GM18858 (cell line): Measurements from ENCODE around the gene RAD17.
"Not testable (repeated sequence)": the region's sequence is repeated elsewhere in the genome, so short reads cannot be mapped to it uniquely, and the experiment has no call there.

Experiments used
- ATAC-seq: cut with Tn5 transposase; IDR thresholded peaks from one replicate; pipeline ENCODE4 v1.9.1; 2021; ENCODE audit not compliant: unreplicated experiment

Gene RAD17, protein sequence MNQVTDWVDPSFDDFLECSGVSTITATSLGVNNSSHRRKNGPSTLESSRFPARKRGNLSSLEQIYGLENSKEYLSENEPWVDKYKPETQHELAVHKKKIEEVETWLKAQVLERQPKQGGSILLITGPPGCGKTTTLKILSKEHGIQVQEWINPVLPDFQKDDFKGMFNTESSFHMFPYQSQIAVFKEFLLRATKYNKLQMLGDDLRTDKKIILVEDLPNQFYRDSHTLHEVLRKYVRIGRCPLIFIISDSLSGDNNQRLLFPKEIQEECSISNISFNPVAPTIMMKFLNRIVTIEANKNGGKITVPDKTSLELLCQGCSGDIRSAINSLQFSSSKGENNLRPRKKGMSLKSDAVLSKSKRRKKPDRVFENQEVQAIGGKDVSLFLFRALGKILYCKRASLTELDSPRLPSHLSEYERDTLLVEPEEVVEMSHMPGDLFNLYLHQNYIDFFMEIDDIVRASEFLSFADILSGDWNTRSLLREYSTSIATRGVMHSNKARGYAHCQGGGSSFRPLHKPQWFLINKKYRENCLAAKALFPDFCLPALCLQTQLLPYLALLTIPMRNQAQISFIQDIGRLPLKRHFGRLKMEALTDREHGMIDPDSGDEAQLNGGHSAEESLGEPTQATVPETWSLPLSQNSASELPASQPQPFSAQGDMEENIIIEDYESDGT

DNA sequence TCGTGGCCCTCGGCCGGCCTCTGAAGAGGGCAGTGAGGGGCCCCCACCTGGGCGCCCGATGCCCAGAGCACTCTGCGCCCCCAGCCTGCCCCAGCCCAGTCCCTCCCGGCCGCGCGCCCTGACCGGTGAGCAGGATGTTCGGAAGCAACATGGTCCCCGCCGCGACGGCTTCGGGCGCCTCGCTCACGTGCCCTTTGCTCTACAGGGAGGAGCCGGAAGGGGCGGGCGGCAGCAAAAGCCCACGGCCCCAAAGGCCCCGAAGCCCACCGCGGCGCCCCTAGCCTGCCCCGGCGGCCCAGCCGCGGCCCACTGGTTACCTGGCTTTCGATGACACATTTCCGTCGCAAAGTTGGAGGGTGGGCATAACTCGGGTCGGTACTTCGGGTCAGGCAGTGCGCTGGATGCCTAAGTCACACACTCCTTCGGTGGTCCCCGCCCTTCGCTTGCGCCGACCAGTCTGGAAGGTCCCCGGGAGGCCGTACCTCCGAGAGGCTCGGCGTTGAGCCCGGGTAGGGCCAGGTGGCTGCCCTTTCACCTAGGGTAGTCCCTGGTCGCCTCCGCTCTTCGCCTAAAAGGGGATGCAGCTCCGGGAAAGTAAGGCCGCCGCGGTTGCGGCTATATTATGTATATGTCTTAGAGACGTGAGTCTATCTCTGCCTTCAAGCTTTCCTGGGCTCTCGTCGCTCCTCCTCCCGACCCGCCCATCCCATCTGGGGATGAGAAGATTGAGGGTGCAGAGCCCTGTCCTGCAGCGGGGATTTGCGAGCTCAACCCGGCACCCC lies at the start of gene RAD17, which contains the start of the genes AK6 and TAF9:
Gene RAD17, plus strand, starts transcription at position 479 of the 782 bp plus-strand sequence. CDS start 2,391 bp downstream, outside the sequence.
Gene AK6, minus strand, starts transcription at position 181 of the 782 bp plus-strand sequence. Its CDS starts 30 bp downstream, at position 151.
Gene TAF9, minus strand, starts transcription at position 181 of the 782 bp plus-strand sequence. CDS start 3,783 bp downstream, outside the sequence.
- peak; percentile 75 for ATAC-seq

DNA sequence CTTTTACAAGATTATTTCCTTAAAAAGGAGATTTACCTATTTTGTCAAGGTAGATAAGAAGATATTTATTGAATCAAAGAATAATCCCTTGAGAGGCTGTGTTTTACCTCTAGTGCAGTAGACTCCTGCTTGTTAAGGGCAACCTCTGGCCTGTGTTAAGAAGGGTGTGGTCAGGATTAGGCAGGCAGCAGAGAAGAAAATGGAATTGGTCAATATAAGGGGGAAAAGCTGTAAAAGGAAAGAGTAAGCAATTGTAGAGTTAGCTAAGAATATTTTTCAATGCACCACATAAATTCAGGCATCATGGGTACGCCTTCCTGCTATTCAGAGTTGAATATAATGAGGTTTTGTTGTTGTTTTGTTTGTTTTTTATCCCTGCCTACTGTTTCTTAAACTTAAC lies 43.3 kb upstream of the RAD17 start:
- ATAC-seq = no peak

DNA sequence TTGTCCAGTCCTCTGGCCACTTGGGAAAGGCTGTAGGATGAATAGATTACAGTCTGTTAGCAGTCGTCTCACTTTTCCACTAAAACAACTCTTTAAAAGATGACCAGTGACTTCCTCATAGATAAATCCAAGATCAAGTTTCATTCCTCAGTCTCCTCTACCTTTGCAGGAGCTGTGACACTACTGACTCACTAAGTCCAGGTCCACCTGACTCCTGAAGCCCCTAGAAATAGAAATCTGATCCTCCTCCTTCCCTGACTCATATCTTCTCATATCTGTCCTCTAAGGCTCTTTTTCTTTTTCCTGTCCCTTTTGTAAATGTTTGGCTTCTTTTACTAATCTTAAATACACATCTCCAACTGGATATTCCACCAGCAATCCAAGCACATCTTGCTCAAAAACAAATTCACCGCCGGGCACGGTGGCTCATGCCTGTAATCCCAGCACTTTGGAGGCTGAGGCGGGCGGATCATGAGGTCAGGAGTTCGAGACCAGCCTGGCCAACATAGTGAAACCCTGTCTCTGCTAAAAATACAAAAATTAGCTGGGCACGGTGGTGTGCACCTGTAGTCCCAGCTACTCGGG lies 39.6 kb upstream of the RAD17 start:
- ATAC-seq = no peak

DNA sequence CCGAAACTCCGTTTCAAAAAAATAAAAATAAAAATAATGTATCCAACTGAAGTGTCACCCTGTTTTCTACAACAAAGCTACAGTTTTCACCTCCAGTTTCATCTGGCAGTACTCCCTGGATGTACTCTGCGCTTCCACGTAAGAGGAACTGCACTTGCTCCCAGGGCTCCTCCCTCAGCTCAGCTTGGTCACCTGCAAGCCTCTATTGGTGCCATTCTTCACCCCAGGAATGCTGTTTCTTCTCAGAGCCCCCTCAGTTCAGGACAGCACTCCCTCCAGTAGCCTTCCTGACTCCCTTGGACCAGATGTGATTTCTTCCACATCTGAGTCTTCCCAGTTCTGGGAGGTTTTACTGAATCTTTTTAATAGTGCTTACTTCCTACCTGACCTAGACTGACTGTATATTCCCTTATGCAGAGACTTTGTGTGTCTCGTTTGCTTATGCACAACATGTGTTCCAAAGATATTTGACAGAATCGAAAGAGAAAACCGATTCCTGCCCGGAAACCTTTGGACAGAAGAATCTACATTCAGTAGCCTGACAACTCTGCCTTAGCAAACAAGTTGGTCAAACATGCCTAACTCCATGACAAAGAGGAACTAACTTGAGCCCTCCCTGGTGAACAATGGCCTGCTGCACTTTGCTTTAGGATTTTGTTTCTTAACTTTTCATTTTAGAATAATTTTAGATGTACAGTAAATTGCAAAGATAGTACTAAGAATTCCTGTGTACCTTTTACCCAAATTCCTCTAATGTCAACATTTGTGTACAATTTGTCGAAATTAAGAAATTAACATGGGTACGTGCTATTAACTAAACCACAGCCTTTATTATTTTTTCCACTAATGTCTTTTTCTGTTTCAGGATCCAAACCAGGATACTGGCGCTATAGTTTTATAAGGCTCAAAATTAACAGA lies 37.8 kb upstream of the RAD17 start:
- ATAC-seq = no peak

DNA sequence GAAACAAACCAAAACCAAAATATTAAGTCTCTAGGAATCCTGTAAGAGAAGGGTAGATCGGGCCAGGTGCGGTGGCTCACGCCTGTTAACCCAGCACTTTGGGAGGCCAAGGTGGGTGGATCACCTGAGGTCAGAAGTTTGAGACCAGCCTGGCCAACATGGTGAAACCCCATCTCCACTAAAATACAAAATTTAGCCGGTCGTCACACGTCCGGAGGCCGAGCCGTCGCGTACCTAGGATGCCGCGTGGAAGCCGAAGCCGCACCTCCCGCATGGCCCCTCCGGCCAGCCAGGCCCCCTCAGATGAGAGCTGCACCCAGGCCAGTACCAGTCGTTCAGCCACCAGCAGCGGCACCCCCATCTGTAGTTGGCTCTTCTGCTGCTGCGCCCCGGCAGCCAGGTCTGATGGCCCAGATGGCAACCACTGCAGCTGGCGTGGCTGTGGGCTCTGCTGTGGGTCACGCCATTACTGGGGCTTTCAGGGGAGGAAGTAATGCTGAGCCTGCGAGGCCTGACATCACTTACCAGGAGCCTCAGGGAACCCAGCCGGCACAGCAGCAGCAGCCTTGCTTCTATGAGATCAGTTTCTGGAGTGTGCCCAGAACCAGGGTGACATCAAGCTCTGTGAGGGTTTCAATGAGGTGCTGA lies 35.8 kb upstream of the RAD17 start:
- ATAC-seq = not testable (repeated sequence)

DNA sequence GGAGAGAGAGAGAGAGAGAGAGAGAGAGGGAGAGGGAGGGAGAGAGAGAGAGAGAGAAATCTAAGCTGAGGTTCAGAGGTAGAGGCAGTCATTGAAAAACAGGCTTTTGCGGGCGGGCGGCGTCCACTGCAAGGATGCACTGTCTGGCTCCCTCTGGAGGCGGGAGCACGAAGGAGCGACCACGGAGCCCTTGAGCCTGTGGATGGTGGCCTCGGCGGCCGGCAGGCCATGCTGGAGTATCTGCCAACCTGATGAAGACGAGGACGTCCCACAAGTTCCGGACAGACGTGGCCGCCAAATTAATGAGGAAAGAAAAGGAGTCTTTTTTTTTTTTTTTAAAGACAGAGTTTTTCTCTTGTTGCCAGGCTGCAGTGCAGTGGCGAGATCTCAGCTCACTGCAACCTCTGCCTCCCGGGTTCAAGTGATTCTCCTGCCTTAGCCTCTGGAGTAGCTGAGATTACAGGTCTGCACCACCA lies 34.8 kb upstream of the RAD17 start:
- ATAC-seq = no peak

DNA sequence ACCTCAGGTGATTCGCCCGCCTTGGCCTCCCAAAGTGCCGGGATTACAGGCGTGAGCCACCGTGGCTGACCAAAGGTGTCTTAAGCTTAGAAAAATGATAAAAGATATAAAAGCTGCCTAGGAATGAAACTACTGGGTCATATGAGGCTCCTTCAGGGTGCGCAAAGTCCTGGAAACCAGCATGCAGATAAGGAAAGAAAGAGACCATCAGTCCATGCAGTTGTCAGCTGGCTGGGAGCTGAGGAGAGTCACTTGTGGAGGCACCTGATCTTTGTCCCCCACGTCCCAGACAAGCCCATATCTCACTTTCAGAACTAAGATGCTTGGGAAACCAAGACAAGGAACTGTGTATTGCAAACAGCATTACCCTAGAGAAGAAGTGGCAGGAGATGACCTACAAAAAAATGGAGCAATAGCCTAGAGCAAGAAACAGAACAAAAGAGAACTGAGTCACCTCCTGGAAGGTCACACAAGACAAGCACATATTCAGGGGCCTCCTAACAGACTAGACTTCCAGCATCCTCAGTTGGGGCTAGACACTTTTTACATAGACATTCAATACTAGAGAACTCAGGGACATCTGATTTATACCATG lies 34.2 kb upstream of the RAD17 start:
- no peak for ATAC-seq

DNA sequence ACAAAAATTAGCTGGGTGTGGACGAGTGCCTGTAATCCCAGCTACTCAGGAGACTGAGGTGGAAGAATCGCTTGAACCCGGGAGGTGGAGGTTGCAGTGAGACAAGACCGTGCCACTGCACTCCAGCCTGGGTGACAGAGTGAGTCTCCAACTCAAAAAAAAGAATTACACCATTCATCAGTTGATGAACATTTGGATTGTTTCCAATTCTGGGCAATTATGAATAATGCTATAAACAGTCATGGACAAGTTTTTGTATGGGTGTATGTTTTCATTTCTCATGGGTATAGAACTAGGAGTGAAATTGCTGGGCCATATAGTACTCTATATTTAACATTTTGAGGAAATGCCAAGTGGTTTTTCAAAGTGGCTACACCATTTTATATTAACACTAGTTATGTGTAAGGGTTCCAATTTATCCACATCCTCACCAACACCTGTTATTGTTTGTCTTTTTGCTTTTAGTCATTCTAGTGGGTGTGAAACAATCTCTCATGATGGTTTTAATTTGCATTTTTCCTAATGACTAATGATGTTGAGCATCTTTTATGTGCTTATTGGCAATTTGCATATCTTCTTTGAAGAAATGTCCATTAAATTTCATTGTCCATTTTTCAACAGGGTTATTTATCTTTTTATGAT lies 28.0 kb upstream of the RAD17 start:
- no peak for ATAC-seq

DNA sequence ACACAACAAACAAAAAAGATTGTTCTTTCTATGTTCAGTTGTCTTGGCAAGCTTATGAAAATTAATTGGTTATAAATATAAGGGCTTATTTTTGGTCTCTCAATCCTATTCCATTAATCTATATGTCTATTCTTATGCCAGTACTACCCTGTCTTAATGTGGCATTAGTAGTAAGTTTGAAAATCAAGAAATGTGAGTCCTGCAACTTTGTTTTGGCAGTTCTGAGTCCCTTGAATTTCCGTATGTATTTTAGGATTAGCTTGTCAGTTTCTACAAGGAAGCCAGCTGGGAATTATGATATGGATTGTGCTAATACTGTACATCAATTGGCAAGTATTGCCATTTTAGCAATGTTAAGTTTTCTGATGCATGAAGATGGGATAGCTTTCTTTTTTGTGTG lies 26.5 kb upstream of the RAD17 start:
- ATAC-seq = no peak

DNA sequence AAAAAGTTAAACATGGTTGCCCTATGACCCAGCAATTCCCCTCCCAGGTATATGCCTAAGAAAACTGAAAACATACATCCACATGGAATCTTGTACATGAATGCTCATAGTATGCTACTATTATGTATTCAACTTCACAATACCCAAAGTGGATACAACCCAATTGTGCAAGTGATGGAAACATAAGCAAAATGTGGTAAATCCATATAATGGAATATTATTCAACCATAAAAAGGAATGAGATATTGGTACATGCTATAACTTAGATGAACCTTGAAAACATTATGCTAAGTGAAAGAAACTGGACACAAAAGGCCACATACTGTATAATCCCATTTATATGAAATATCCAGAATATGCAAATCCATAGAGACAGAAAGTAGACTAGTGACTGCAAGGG lies 19.0 kb upstream of the RAD17 start:
- ATAC-seq = no peak

DNA sequence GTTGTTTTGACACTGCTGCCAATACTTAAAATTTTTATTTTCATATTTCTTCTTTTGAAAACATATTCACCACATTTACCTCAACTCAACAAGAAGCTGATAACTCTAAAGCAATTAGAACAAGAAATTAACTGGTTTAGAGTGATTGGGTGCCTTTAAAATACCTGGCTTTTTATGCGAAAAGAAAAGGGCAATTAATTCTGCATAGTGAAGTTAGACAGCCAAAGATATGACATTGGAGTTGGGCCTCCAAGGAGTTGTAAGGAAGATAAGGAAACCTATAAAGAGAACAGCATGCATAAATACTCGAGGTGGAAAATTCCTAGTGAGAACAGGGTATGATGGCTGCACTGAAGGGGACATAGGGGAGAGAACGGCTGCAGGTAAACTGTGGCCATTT lies 9.9 kb upstream of the RAD17 start:
- no peak for ATAC-seq

DNA sequence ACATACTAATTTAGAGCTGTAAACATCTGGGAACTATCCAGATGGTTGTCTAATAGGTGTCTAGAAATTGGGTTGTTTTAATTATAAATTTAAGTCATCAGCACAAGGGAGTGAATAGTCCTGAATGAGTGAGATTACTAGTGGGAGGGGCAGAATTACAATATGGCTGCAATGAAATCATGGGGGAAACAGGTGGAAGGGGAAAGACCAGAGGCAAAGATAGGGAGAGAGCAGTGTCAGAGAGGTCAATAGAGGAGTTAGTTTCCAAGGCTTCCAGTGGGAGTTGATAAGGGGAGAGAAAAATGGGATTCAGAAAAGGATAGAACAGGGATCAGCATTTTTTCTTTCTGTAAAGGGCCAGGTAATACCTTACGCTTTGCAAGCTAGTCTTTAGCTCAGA lies 9.2 kb upstream of the RAD17 start:
- no peak for ATAC-seq

DNA sequence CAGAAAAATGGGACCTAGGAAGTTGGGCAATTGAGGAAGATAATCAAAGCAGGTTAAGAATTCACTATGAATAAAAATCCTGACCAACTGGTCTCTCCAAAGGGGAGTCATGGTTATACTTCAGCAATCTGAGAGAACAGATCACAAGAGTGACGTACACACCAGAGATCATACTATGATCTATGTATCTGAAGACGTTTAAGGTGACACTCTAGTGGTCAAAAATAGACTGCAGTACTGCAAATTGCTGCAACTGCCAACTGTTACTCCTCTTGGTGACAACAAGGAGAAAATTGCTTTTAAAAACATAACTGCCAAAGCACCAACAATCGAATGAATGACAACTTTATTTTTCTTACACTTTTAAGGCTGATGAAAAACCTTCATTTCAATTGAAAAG lies 5.2 kb upstream of the RAD17 start:
- ATAC-seq = no peak

DNA sequence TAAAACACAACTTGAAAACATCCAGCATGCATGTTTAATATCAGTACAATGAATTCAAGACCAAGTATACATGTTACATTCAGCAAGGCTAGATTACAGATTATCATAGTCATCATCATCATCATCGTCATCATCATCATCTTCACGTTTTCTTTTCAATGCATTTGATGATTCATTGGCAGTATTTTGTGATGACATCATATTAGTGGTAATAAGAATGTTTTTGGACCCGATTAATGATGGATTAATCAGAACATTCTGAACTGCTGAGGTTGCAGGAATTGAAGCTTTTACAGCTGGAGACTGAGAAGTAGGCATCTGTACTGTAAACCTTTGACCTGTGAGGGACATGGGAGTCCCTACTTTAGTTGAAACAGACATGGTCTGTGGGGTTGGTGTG lies 4.8 kb upstream of the RAD17 start:
- ATAC-seq = no peak

DNA sequence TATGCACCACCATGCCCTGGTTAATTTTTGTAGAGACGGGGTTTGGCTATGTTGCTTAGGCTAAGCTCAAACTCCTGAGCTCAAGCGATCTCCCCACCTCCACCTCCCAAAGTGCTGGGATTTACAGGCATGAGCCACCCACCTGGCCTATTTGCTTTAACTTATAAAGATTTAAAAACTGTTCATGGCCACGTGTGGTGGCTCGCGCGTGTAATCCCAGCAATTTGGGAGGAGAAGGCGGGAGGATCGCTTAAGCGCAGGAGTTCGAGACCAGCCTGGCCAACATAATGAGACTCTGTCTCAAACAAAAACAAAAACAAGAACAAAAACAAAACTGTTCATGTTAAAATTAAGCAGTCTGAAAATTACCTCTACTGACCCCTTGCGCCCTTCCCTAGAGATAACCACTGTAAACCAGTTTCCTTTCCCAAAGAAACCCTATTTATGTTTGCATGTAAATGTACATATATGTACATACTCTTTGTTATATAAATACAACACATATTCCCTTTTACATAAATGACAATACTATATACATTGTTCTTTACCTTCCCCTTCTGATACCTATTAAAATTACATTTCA lies 1.8 kb upstream of the RAD17 start:
- ATAC-seq = no peak

DNA sequence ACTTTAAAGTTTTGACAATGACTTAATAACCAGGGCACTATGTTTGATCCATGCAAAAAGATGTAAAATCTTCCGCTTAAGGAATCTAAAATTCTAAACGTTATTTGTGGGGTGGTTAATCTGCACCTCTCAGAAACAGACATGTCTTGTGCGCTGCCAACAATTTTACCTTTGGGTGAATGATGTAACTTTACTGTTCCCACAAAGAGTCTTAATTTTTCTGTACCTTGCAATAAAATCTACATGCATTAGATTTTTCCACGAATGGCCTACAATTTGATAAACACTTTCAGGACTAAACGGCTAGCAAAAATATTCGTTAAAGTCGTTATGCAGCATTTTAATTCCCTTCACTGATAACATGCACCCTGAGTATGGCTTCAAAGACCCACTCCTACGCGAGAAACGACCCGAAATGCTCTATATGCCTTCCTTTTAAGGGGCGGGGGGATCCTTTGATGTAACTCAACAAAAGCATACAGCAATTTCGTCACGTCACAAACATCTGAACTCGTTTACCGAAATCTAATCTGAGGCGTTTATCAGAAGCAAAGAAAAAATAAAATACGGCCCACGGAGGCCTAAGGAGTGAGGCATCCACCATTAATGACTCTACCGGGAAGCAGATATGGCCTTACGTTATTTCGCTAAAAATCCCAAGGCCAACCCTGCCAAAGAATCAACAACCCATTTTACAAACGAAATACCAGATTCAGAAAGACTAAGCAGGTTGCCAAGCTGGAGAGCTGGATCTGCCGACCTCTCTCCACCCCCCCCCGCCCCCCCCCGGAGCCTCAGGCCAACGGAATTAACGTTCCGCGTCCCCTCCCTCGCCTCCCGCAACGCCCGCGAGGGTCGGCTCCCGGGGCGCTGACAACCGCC lies 919 bp upstream of the RAD17 start:
- peak; percentile 19 for ATAC-seq

DNA sequence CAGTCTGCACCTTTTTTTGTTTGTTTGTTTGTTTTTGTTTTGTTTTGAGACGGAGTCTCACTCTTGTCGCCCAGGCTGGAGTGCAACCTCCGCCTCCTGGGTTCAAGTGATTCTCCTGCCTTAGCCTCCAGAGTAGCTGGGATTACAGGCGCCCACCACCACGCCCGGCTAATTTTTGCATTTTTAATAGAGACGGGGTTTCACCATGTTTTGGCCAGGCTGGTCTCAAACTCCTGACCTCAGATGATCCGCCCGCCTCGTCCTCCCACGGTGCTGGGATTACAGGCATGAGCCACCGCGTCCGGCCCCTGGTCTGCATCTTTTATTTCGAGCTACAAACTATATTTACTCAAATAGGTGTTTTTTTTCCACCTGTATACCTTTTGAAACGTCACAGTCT lies 717 bp downstream of the RAD17 start:
- ATAC-seq = not testable (repeated sequence)
